Measurements from ENCODE around the gene TSEN2. TPM values are rescaled to one million over a fixed set of nuclear protein-coding genes. Genes with fewer than 3 reads are reported as not detected.

The TSEN2 gene
- total and polyA plus RNA-seq, 2 of the 13 experiments (the other 11 are each of a cell fraction or from before 2014, with no cell fraction given), result 11.0 to 17.3 TPM

GRCh38 chr3:12479919-12480427 is 4.3 kb upstream of the TSEN2 start (continued):
- TF ChIP-seq ARID3A (IDR thresholded peaks at IDR 0.05; ENCODE audit: low read depth, low read length) (no peak), ESRRA (CRISPR knock-in tag; IDR thresholded peaks at IDR 0.05; ENCODE audit: low read depth) (no peak), ZFP62 (CRISPR knock-in tag; IDR thresholded peaks at IDR 0.05) (no peak), ZMYM3 (CRISPR knock-in tag; IDR thresholded peaks at IDR 0.05) (peak; percentile 6; the same call in 1 of the 2 replicates), FOXC1 (CRISPR knock-in tag; IDR thresholded peaks at IDR 0.05; ENCODE audit: borderline replicate concordance) (no peak), ZSCAN25 (CRISPR knock-in tag; IDR thresholded peaks at IDR 0.05) (no peak), RFXAP (CRISPR knock-in tag; IDR thresholded peaks at IDR 0.05; ENCODE audit: borderline replicate concordance) (no peak), PPARG (CRISPR knock-in tag; conservative IDR thresholded peaks at IDR 0.05) (0 out of 2 replicates have a peak, but pooled peaks have one; percentile 22), TRIM22 (IDR thresholded peaks at IDR 0.05) (no peak), ZNF343 (CRISPR knock-in tag; IDR thresholded peaks at IDR 0.05) (no peak), HIC2 (CRISPR knock-in tag; IDR thresholded peaks at IDR 0.05; ENCODE audit: low read depth) (no peak), ZNF512B (CRISPR knock-in tag; IDR thresholded peaks at IDR 0.05; ENCODE audit: borderline replicate concordance) (no peak), ZSCAN29 (CRISPR knock-in tag; conservative IDR thresholded peaks at IDR 0.05) (no peak), ZNF512 (CRISPR knock-in tag; IDR thresholded peaks at IDR 0.05) (no peak), ZNF383 (CRISPR knock-in tag; IDR thresholded peaks at IDR 0.05; ENCODE audit: borderline replicate concordance) (no peak), UBTF (CRISPR knock-in tag; IDR thresholded peaks at IDR 0.05) (no peak; the same call in 1 of the 2 replicates), GLI4 (CRISPR knock-in tag; IDR thresholded peaks at IDR 0.05; ENCODE audit: borderline replicate concordance) (no peak), ERF (CRISPR knock-in tag; IDR thresholded peaks at IDR 0.05) (peak; percentile 36; the same call in 1 of the 2 replicates)
